ENCODE data around the gene CCL18.
"Not testable (repeated sequence)": the region's sequence is repeated elsewhere in the genome, so short reads cannot be mapped to it uniquely, and the experiment has no call there.

Gene CCL18, protein sequence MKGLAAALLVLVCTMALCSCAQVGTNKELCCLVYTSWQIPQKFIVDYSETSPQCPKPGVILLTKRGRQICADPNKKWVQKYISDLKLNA

GRCh38 chr17:36063786-36064541 lies at the start of gene CCL18:
CCL18 (plus strand) TSS chr17:36064272; CDS start chr17:36064343, 71 bp downstream.
- Mint-ChIP-seq H3K4me3 (no peak within 1 kb of the TSS), H3K27me3 (ENCODE audit: low read depth) (peaks cover 45% of the 10 kb centered on the region), H3K4me1 (ENCODE audit: low read depth) (no peaks in the 10 kb centered on the region), H3K36me3 (ENCODE audit: low read depth) (no peaks in the 10 kb centered on the region), H3K27ac (no peak within 1 kb of the TSS), H3K9me3 (no peaks in the 10 kb centered on the region)

DNA sequence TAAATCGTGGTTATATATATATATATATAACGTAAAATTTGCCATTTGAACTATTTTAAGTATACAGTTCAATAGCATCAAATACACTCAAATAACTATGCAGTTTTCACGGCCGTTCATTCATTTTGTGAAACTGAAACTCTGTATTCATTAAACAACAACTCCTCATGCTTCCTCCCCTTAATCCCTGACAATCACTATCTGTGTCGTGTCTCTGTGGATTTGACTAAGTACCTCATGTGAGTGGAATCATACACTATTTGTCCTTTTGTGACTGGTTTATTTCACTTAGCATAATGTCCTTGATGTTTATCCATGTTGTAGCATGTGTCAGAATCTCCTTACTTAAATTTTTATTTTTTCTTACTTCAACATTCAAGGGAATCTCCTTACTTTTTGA lies 49.1 kb upstream of the CCL18 start:
- H3K27ac Mint-ChIP-seq = no peak overlapping the region

GRCh38 chr17:36015895-36016294 lies 48.2 kb upstream of the CCL18 start:
- H3K9me3 Mint-ChIP-seq; H3K4me3 Mint-ChIP-seq; H3K4me1 Mint-ChIP-seq (ENCODE audit: low read depth); H3K36me3 Mint-ChIP-seq (ENCODE audit: low read depth); H3K27ac Mint-ChIP-seq: not testable (repeated sequence)
- peaks cover 39% of the 10 kb centered on the region for H3K27me3 Mint-ChIP-seq (ENCODE audit: low read depth)

More for the DNA sequence above, 49.1 kb upstream of the CCL18 start:
- no peaks in the 10 kb centered on the region for H3K4me1 Mint-ChIP-seq (ENCODE audit: low read depth)
- H3K27me3 Mint-ChIP-seq (ENCODE audit: low read depth) = peaks cover 37% of the 10 kb centered on the region
- H3K9me3 Mint-ChIP-seq = no peaks in the 10 kb centered on the region
- H3K4me3 Mint-ChIP-seq = no peak overlapping the region
- H3K36me3 Mint-ChIP-seq (ENCODE audit: low read depth) = no peaks in the 10 kb centered on the region

DNA sequence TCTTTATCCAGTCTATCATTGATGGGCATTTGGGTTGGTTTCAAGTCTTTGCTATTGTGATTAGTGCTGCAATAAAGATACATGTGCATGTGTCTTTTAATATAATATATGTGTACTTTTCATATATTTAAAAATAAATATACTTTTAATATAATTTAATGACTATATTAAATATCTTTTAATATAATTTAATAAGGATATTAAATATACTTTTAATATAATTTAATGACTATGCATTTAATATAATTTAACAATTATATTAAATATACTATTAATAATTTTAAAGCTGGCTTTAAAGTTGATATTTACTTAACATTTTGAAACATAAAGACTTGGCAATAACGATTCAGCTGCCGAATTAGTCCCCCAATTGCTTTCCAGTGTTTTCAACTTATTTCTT lies 47.5 kb upstream of the CCL18 start:
- peaks cover 40% of the 10 kb centered on the region for H3K27me3 Mint-ChIP-seq (ENCODE audit: low read depth)
- H3K27ac Mint-ChIP-seq = no peak overlapping the region
- H3K9me3 Mint-ChIP-seq = no peaks in the 10 kb centered on the region
- H3K4me1 Mint-ChIP-seq (ENCODE audit: low read depth) = no peaks in the 10 kb centered on the region
- no peak overlapping the region for H3K4me3 Mint-ChIP-seq
- H3K36me3 Mint-ChIP-seq (ENCODE audit: low read depth) = no peaks in the 10 kb centered on the region

DNA sequence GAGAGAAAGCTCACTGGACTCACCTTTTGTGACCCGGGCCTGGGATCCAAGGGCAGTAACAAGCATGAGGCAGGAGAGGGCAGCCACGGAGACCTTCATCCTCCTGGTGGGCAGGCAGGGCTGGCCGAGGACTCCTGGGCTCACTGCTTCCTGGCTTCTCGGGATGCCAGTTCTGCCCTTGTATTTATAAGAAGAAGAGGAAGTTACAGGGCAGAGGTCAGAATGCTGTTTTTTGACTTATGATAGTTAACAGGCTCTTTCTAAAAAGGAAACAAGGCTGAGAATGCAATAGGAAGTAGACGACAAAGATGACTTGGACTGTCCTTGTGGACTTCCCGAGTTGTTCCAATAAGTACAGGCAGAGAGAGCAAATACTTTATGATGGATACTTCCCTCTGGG lies 46.3 kb upstream of the CCL18 start, which contains the start of gene CCL23:
Gene CCL23 (minus strand): TSS at position 174 of the 400 bp plus-strand sequence. CDS start 75 bp downstream, at position 99.
- no peaks in the 10 kb centered on the region for H3K4me1 Mint-ChIP-seq (ENCODE audit: low read depth)
- no peak within 1 kb of the TSS for H3K27ac Mint-ChIP-seq
- no peaks in the 10 kb centered on the region for H3K36me3 Mint-ChIP-seq (ENCODE audit: low read depth)
- H3K9me3 Mint-ChIP-seq = no peaks in the 10 kb centered on the region
- H3K27me3 Mint-ChIP-seq (ENCODE audit: low read depth) = peaks cover 49% of the 10 kb centered on the region
- H3K4me3 Mint-ChIP-seq = no peak within 1 kb of the TSS

DNA sequence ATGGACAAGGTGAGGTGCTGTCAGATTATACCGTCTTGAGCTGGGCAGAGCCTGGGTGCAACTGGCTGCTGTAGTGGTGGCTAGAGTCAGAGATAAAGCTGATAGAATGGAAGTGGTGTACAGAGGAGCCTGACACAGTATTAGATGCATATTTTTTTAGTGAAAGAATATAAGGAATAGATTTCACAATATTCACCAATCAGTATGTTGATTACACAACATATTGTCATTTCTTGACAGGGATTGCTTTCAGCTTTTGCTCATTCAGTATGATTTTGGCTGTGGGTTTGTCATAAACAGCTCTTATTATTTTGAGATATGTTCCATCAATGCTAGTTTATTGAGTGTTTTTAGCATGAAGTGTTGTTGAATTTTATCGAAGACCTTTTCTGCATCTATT lies 44.6 kb upstream of the CCL18 start:
- no peaks in the 10 kb centered on the region for H3K4me1 Mint-ChIP-seq (ENCODE audit: low read depth)
- H3K4me3 Mint-ChIP-seq = no peak overlapping the region
- H3K9me3 Mint-ChIP-seq = no peaks in the 10 kb centered on the region
- no peak overlapping the region for H3K27ac Mint-ChIP-seq
- peaks cover 46% of the 10 kb centered on the region for H3K27me3 Mint-ChIP-seq (ENCODE audit: low read depth)
- no peaks in the 10 kb centered on the region for H3K36me3 Mint-ChIP-seq (ENCODE audit: low read depth)

DNA sequence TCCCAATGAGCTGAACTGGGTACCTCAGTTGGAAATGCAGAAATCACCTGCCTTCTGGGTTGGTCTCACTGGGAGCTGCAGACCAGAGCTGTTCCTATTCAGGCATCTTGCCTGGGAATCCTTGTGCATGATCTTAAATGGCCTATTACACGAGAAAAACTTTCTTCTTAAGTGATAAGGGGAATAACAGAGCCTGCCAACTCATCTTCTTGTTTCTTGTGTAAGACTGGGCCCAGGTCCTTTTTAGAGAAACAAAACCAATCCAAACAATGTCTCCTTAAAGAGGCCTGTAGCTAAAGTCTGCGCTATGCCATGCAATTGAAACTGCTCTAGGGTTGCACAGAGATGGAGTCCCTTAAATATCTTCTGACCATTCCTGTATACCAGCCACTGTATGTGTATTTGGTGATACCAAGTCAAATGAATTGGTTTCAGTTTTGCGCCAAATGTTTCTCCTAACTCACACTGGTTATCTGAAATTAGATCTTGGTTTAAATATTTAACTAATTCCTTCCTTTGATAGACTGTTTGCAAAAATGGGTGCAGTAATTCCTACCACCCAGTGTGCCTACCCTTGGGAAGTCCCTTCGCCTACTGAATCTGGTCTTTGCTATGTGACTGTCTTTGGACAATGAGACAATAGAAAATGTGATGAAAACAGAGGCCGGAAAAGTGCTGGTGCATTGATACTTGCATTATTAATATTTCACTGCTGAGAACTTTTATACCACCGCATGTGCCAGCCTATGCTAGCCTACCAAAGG lies 39.8 kb upstream of the CCL18 start:
- Mint-ChIP-seq H3K4me3 (no peak overlapping the region), H3K9me3 (no peaks in the 10 kb centered on the region), H3K4me1 (ENCODE audit: low read depth) (no peaks in the 10 kb centered on the region), H3K27ac (no peak overlapping the region), H3K36me3 (ENCODE audit: low read depth) (no peaks in the 10 kb centered on the region), H3K27me3 (ENCODE audit: low read depth) (peaks cover 36% of the 10 kb centered on the region)

DNA sequence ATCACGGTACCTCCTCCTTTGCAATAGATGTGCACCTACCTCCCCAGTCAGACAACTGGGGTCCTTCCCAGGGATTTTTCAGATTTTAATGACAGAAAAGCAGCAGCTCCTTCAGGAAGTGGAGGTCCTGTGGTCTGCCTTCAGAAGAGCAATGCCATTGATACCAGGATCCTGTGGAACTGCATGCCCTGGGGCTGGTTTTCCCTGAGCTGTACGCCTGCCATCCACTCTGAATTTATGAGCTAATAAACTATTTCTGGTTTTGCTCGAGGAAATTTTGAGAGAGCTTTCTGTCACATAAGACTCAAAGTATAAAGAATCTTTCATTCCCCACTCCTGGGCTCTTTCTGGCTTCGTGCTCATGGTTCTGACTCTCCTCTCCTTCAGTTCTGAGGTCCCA lies 36.3 kb upstream of the CCL18 start:
- Mint-ChIP-seq H3K4me3 (no peak overlapping the region), H3K27me3 (ENCODE audit: low read depth) (peaks cover 27% of the 10 kb centered on the region), H3K27ac (no peak overlapping the region), H3K4me1 (ENCODE audit: low read depth) (no peaks in the 10 kb centered on the region), H3K9me3 (no peaks in the 10 kb centered on the region), H3K36me3 (ENCODE audit: low read depth) (no peaks in the 10 kb centered on the region)

DNA sequence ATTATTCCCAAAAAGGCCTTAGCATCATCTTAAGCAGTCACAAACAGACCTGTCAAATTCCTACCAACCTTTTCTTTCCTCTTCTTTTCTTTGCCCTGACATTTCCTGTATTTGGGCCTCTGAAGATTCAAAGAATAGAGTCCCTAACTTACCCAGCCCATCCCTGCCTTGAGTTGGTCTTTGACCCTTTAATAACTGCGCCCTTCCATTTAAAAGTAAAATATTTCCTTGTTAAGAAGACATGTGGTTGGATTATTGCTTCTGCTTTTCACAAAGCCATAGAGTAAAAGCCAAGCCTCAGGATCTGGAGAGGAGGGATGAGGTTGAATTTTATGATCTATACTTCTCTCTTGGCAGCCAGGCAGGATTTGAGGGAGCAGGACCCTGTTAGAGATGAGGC lies 33.1 kb upstream of the CCL18 start:
- H3K9me3 Mint-ChIP-seq = no peaks in the 10 kb centered on the region
- H3K27me3 Mint-ChIP-seq (ENCODE audit: low read depth) = peaks cover 44% of the 10 kb centered on the region
- no peak overlapping the region for H3K4me3 Mint-ChIP-seq
- H3K4me1 Mint-ChIP-seq (ENCODE audit: low read depth) = no peaks in the 10 kb centered on the region
- H3K36me3 Mint-ChIP-seq (ENCODE audit: low read depth) = no peaks in the 10 kb centered on the region
- H3K27ac Mint-ChIP-seq = no peak overlapping the region

GRCh38 chr17:36034127-36034526 lies 29.9 kb upstream of the CCL18 start:
- no peaks in the 10 kb centered on the region for H3K9me3 Mint-ChIP-seq
- no peak overlapping the region for H3K27ac Mint-ChIP-seq
- no peaks in the 10 kb centered on the region for H3K4me1 Mint-ChIP-seq (ENCODE audit: low read depth)
- H3K36me3 Mint-ChIP-seq (ENCODE audit: low read depth) = no peaks in the 10 kb centered on the region
- peaks cover 40% of the 10 kb centered on the region for H3K27me3 Mint-ChIP-seq (ENCODE audit: low read depth)
- no peak overlapping the region for H3K4me3 Mint-ChIP-seq

GRCh38 chr17:36036235-36036634 lies 27.8 kb upstream of the CCL18 start:
- no peaks in the 10 kb centered on the region for H3K36me3 Mint-ChIP-seq (ENCODE audit: low read depth)
- no peak overlapping the region for H3K27ac Mint-ChIP-seq
- H3K4me1 Mint-ChIP-seq (ENCODE audit: low read depth) = no peaks in the 10 kb centered on the region
- no peaks in the 10 kb centered on the region for H3K9me3 Mint-ChIP-seq
- no peak overlapping the region for H3K4me3 Mint-ChIP-seq
- H3K27me3 Mint-ChIP-seq (ENCODE audit: low read depth) = peaks cover 29% of the 10 kb centered on the region

DNA sequence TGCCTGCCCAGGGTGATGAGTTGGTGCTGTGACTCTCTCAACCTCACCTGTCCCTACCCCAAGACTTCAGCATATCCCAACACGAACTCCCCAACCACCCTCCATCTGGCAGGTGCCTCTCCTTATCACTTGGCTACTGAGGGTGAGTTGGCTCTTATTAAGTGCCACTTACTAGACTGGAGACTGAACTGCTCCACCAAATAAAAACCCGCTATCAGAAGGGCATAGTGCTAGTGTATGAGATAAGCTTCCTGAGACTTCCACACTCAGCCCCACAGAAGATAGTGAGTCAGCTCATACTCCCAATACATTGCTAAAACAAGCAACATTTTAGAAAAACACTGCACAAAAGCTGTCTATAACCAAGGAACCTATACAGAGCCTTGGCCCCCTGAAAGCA lies 16.0 kb upstream of the CCL18 start:
- Mint-ChIP-seq H3K27me3 (ENCODE audit: low read depth) (peaks cover 35% of the 10 kb centered on the region), H3K27ac (no peak overlapping the region), H3K4me3 (no peak overlapping the region), H3K4me1 (ENCODE audit: low read depth) (no peaks in the 10 kb centered on the region), H3K9me3 (peaks cover 29% of the 10 kb centered on the region), H3K36me3 (ENCODE audit: low read depth) (no peaks in the 10 kb centered on the region)

GRCh38 chr17:36049643-36050042 lies 14.4 kb upstream of the CCL18 start:
- no peak overlapping the region for H3K4me3 Mint-ChIP-seq
- no peaks in the 10 kb centered on the region for H3K4me1 Mint-ChIP-seq (ENCODE audit: low read depth)
- no peak overlapping the region for H3K27ac Mint-ChIP-seq
- peaks cover 31% of the 10 kb centered on the region for H3K27me3 Mint-ChIP-seq (ENCODE audit: low read depth)
- peaks cover 29% of the 10 kb centered on the region for H3K9me3 Mint-ChIP-seq
- no peaks in the 10 kb centered on the region for H3K36me3 Mint-ChIP-seq (ENCODE audit: low read depth)

DNA sequence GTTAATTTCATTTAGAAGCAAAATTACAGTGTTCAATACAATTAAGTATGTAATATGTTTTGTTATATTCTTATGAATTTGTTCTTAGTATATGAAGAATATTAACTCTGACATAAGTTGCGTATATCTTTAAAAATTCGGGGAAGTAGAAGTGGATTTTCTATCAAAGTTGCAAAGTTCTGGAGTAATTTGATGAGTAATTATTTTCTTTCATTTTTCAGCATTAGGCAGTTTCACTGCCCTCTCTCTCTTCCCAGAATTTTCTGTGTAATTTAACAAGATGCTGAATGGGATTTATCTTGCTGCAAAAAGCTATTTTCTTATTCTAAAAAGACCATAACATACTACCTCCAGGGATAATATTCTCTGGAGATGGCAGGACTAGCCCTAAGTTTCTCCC lies 8.9 kb upstream of the CCL18 start:
- peaks cover 38% of the 10 kb centered on the region for H3K27me3 Mint-ChIP-seq (ENCODE audit: low read depth)
- peaks cover 10% of the 10 kb centered on the region for H3K9me3 Mint-ChIP-seq
- no peak overlapping the region for H3K27ac Mint-ChIP-seq
- H3K4me1 Mint-ChIP-seq (ENCODE audit: low read depth) = no peaks in the 10 kb centered on the region
- no peak overlapping the region for H3K4me3 Mint-ChIP-seq
- no peaks in the 10 kb centered on the region for H3K36me3 Mint-ChIP-seq (ENCODE audit: low read depth)

GRCh38 chr17:36055921-36056520 lies 8.1 kb upstream of the CCL18 start:
- no peaks in the 10 kb centered on the region for H3K36me3 Mint-ChIP-seq (ENCODE audit: low read depth)
- no peak overlapping the region for H3K27ac Mint-ChIP-seq
- H3K27me3 Mint-ChIP-seq (ENCODE audit: low read depth) = peaks cover 36% of the 10 kb centered on the region
- no peak overlapping the region for H3K4me3 Mint-ChIP-seq
- peaks cover 7% of the 10 kb centered on the region for H3K9me3 Mint-ChIP-seq
- H3K4me1 Mint-ChIP-seq (ENCODE audit: low read depth) = no peaks in the 10 kb centered on the region
